Islet precursor cell (in vitro differentiated cells): ENCODE measurements around the gene DDX25.

Experiments used
- DNase-seq: peaks from one replicate; pipeline ENCODE4 v3.0.0-alpha.2; 2018

DDX25 gene

DNA sequence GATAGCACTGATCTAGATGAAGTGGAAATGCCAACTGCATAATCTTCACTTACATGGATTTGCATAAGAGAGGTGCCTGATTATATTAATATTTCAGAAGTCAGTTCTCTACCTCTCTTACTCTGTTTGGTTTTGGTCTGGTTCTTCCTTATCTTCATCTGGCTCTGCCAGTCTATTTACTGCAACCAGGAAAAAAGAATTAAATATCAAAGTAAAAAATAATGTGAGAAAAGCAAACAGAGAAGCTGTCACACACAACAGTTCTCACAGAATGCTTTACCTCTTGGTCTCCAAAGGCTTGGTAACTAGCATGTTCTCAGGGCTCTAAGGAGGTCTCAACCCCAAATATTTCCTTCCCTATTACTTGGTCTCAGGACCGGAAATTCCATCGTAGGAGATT lies 48.3 kb downstream of the DDX25 start:
- DNase-seq, result no peak

- no peak for DNase-seq
These were observed 48.7 kb downstream of the DDX25 start for GRCh38 chr11:125952973-125953372.

GRCh38 chr11:125953401-125953935 lies 49.2 kb downstream of the DDX25 start:
- no peak for DNase-seq

GRCh38 chr11:125954123-125954944 lies 50.0 kb downstream of the DDX25 start:
- no peak for DNase-seq

- DNase-seq, result no peak
These were observed 50.8 kb downstream of the DDX25 start for GRCh38 chr11:125954945-125955640.

DNA sequence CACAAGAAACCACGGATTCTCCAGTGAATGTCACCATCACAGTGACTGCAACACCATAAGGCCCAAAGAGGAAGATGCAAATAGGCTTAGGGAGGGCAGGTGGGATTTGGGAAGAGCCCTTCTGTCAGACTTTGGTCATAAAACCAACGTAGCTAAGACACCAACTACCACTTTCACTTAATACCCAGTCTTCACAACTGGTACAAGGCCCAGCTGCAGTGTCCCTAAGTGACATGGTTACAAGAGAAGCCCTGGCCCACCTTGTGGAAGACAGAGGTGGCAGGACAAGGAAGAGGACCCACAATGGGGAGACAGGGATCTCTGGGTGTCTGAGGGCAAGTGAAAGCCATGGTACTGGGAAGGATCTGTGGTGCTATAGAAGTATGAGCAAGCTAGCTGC lies 51.5 kb downstream of the DDX25 start:
- DNase-seq, result no peak

GRCh38 chr11:125956391-125957134 lies 52.3 kb downstream of the DDX25 start:
- DNase-seq, result peak; percentile 87

DNA sequence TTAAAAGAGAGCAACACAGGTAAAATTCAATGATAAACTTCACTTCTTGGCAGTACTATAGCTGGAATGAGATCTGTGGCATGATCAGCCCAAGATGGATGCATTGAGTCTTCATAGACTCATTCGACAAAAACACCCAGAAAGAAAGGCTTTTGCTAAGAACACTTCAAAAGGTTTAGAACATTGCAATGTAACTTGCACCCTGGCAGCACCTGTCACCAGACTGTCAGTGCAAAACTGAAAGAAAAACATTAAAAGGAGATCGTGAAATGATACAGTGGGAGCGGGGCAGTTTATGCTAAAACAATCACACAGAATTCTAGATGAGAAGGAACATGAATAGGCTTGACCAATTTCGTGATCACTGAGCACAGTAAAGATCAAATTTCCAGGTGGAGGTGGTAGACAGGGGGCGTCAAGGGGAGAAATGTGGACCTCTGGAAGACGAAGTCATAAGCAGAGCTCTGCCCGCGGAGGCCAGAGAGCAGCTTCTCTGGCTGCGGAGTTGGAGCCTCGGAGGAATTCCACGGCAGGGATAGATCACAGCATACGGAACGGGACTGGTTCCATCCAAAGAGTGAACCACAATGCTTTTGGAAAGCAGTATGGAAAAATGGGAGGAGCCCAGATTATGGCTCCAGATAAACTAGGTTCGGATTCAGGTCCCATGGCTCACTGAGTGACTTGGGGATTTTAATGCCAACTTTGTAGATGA lies 53.5 kb downstream of the DDX25 start:
- DNase-seq, result no peak

GRCh38 chr11:125958872-125959400 lies 54.6 kb downstream of the DDX25 start:
- no peak for DNase-seq

DNA sequence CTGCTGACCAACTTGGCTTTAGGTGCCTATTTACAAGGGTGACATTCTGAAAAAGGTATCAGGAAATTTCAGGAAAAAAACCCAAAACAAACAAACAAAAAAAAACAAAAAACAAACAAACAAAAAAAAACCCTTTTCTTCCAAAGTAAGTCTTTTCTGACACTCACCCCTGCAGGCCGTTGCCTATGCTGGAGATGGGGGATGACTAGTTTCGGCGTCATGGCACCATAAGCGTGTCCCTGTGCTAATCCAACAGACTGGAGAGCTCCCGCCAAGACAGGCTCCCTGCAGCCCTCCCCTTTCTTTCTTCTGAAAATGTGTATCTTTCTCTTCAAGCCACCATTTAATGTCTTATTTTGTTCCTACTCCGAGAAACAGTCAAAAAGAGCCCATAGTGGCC lies 55.2 kb downstream of the DDX25 start:
- DNase-seq, result no peak

- no peak for DNase-seq
These were observed 55.6 kb downstream of the DDX25 start for GRCh38 chr11:125959931-125960330.

DNA sequence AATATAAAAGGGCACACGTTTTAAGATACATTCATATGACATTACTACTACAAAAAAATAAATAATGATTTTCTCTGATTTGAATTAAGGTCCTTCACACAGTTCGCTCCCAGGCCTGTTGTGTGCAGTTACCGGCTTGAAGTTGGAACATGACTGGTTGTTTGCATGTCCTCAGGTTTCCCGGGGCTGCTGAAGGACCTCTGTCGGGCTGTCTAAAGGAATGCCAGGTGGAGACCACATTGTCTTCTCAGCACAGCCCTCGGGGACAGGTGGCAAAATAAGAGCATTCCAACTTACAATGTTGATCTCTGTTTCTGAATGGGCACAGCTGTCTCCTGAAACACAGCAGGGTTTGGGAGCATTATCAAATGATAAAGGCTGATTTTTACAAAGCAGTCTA lies 56.5 kb downstream of the DDX25 start:
- DNase-seq, result no peak

DNA sequence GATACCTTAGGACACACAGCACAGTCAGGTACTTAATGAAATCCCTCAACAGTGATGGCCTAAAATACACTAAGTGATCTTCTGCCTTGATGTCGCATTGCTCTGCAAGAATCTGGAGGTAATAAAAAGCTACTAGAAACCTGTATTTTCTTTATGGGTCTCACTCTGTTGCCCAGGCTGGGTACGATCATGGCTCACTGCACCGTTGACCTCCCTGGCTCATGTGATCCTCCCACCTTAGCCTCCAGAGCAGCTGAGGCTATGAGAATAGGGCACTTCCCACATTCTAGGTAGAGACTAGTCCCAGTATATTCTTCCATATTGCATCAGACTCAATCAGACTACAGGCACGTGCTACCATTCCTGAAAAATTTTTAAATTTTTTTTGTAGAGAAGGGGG lies 63.2 kb downstream of the DDX25 start:
- DNase-seq, result no peak

GRCh38 chr11:125968354-125968753 lies 64.0 kb downstream of the DDX25 start:
- no peak for DNase-seq

DNA sequence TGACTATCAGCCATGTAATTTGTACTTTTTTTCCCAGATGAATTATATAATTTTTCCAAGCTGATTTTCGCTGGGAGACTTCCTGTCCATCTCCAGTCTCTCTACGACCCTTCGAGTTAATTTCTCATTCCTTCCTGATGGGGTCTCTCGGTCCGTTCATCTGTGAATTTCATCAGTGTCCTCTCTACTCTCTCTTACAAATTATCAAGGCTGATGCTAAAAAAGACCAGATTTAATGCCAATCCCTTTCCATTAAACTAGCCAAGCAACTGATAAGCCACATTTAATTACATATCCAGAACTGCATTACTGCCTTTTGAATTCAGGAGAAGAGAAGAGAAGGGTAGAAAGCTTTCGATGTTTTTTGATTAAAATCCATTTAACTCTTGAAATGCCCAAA lies 67.3 kb downstream of the DDX25 start:
- DNase-seq, result no peak

- DNase-seq, result no peak
These were observed 70.0 kb downstream of the DDX25 start for GRCh38 chr11:125974284-125974683.

GRCh38 chr11:125975634-125976033 lies 71.3 kb downstream of the DDX25 start:
- no peak for DNase-seq

- no peak for DNase-seq
These were observed 71.8 kb downstream of the DDX25 start for GRCh38 chr11:125976156-125976555.

DNA sequence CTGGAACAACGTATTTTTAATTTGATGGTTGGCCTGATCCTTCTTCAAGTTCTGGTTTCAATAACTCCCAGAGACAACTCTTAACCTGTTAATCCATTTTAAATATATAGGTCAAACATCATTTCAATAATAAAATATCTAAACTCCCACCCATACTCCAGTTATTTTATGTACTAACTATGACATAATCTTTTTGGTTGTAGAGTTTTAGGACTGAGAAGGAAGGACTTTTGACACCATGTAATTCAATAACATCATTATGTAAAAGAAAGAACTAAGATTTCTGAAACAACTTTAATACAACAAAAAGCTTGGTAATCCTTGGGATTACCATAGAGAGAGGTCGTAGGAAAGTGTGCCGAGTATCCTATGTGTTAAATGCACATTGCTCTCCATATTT lies 73.0 kb downstream of the DDX25 start:
- DNase-seq, result no peak

DNA sequence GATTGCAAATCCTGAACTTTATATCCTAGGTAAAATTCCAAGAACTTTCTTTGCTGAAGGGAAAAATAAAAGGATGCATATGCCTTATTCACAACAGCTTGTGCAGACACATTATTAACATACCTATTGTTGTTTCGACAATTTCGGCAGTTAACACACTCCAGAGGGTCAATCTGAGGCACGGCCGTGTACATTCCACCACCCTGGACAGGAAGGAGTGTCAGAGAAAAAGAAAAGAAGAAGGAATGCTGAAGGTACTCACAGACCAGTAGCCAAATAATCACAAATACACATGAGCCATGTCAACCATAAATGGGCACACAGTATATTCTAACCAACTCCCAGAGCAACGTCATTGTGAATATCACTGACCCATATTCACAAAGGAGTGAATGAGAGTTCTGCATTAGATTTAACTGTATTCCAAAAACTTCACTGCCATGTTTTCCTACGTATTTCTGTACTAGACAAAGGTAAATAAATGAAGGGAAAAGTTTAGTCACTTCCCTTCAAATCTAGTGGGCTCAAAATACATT lies 73.9 kb downstream of the DDX25 start:
- DNase-seq, result no peak
